NAMALWA (cell line): Measurements from ENCODE around the gene PDE10A.

Experiments
- DNase-seq: peaks from one replicate; pipeline ENCODE4 v3.0.0-alpha.2; 2015; ENCODE audit warnings: low spot score

The PDE10A gene

GRCh38 chr6:165655191-165655590 lies 7.8 kb downstream of the PDE10A start:
- no peak for DNase-seq

- DNase-seq = no peak
Measured at GRCh38 chr6:165654144-165654543, 8.9 kb downstream of the PDE10A start.

GRCh38 chr6:165653607-165654006 lies 9.4 kb downstream of the PDE10A start:
- no peak for DNase-seq

- DNase-seq = no peak
Measured at GRCh38 chr6:165653196-165653595, 9.8 kb downstream of the PDE10A start.

- DNase-seq = no peak
Measured at GRCh38 chr6:165652766-165653165, 10.3 kb downstream of the PDE10A start.

GRCh38 chr6:165649166-165650137 lies 13.6 kb downstream of the PDE10A start:
- no peak for DNase-seq

- DNase-seq = no peak
Measured at GRCh38 chr6:165647041-165647440, 16.0 kb downstream of the PDE10A start.

- no peak for DNase-seq
Measured at GRCh38 chr6:165645919-165646318, 17.1 kb downstream of the PDE10A start.

- DNase-seq = no peak
Measured at GRCh38 chr6:165644586-165645266, 18.3 kb downstream of the PDE10A start.

GRCh38 chr6:165643015-165643414 lies 20.0 kb downstream of the PDE10A start:
- no peak for DNase-seq

- DNase-seq = no peak
Measured at GRCh38 chr6:165641672-165642156, 21.3 kb downstream of the PDE10A start.

- no peak for DNase-seq
Measured at GRCh38 chr6:165640806-165641205, 22.2 kb downstream of the PDE10A start.

- DNase-seq = no peak
Measured at GRCh38 chr6:165638530-165638929, 24.5 kb downstream of the PDE10A start.

- DNase-seq = no peak
Measured at GRCh38 chr6:165637586-165637985, 25.5 kb downstream of the PDE10A start.

- no peak for DNase-seq
Measured at GRCh38 chr6:165636402-165637048, 26.5 kb downstream of the PDE10A start.

- DNase-seq = no peak
Measured at GRCh38 chr6:165635965-165636364, 27.1 kb downstream of the PDE10A start.

GRCh38 chr6:165634101-165634880 lies 28.8 kb downstream of the PDE10A start:
- DNase-seq = no peak

- no peak for DNase-seq
Measured at GRCh38 chr6:165632194-165632593, 30.8 kb downstream of the PDE10A start.

- no peak for DNase-seq
Measured at GRCh38 chr6:165630544-165630953, 32.5 kb downstream of the PDE10A start.

GRCh38 chr6:165628955-165629354 lies 34.1 kb downstream of the PDE10A start:
- DNase-seq = no peak

GRCh38 chr6:165627366-165627765 lies 35.7 kb downstream of the PDE10A start:
- no peak for DNase-seq

GRCh38 chr6:165626711-165627110 lies 36.3 kb downstream of the PDE10A start:
- no peak for DNase-seq
